ENCODE data around the gene PTGFRN.

PTGFRN gene

DNA sequence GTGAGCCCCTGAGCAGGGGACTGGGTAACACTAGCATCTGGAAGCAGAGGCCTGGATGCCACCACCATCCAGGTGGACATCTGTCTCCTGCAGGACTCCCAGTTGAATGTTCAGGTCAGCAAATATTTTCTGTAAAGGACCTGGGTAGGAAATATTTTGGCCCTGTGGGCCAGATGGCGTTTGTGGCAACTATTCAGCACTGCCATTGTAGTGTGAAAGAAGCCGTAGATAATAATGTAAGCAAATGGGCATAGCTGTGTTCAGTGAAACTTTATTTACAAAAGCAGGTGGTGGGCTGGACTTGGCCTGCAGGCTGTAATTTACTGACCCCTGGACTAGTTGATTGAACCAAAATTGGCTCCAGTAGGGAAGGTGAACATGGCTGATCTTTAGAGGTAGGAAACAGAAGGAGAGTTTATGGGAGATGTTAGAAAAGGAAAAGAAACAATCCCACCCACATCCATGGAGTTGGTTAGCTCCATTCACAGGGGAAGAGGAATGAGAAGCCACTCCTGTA is 71.9 kb downstream of the PTGFRN start:
- no peak overlapping the region for H3K14ac ChIP-seq (ENCODE audit: low read length)
- no peak overlapping the region for H2BK15ac ChIP-seq (ENCODE audit: low read length)
- H3K18ac ChIP-seq (ENCODE audit: low read length): no peak overlapping the region
- no peaks in the 10 kb centered on the region for H3K4me1 ChIP-seq (ENCODE audit: control insufficient read depth in 2 of 2, insufficient read depth in 1 of 2, low read depth in 1 of 2, low read length in 2 of 2)
- H3K4ac ChIP-seq (ENCODE audit: low read length): no peak overlapping the region
- no peak overlapping the region for H3K4me3 ChIP-seq (ENCODE audit: low read length in 2 of 2)
- no peak overlapping the region for H4K8ac ChIP-seq (ENCODE audit: low read depth, low read length)
- no peak overlapping the region for H2AFZ ChIP-seq (ENCODE audit: low read length)
- DNase-seq (ENCODE audit: low spot score): no peak
- H3K9me3 ChIP-seq (replicated peaks in 1 of 2; ENCODE audit: control insufficient read depth in 2 of 2, insufficient read depth in 1 of 2, low read depth in 1 of 2, low read length in 2 of 2): no peaks in the 10 kb centered on the region
- H2BK120ac ChIP-seq (ENCODE audit: low read depth, low read length): no peak overlapping the region
- no peak overlapping the region for H4K91ac ChIP-seq (ENCODE audit: low read depth, low read length, poor library complexity)
- no peaks in the 10 kb centered on the region for H3K79me1 ChIP-seq (ENCODE audit: low read depth, low read length)
- no peak overlapping the region for H3K27ac ChIP-seq (replicated peaks; ENCODE audit: low read length)
- no peak overlapping the region for H3K4me2 ChIP-seq (ENCODE audit: insufficient read depth, low read length, poor library complexity, severe bottlenecking)
- H3K23ac ChIP-seq (ENCODE audit: low read depth, low read length, poor library complexity): no peak overlapping the region
- peaks cover 2 to 26% of the 10 kb centered on the region in 2 donors for H3K36me3 ChIP-seq (replicated peaks in 1 of 2; ENCODE audit: control insufficient read depth in 2 of 2, insufficient read depth in 2 of 2, low read length in 2 of 2)
- no peaks in the 10 kb centered on the region for H3K27me3 ChIP-seq (ENCODE audit: control insufficient read depth in 3 of 3, insufficient read depth in 3 of 3, low read depth in 1 of 3, low read length in 3 of 3)
- no peak overlapping the region for H2BK5ac ChIP-seq (ENCODE audit: low read length)
- no peak overlapping the region for H3K9ac ChIP-seq (ENCODE audit: low read depth, low read length, poor library complexity)
- H2BK12ac ChIP-seq (ENCODE audit: low read length): no peak overlapping the region
- H2AK5ac ChIP-seq (ENCODE audit: low read depth, low read length): no peak overlapping the region
- WGBS, 2 donors (ENCODE audit: extremely low coverage in 2 of 2, insufficient read length in 2 of 2, insufficient replicate concordance in 1 of 2): no CpG with 5 or more reads among the region's 2 CpGs

DNA sequence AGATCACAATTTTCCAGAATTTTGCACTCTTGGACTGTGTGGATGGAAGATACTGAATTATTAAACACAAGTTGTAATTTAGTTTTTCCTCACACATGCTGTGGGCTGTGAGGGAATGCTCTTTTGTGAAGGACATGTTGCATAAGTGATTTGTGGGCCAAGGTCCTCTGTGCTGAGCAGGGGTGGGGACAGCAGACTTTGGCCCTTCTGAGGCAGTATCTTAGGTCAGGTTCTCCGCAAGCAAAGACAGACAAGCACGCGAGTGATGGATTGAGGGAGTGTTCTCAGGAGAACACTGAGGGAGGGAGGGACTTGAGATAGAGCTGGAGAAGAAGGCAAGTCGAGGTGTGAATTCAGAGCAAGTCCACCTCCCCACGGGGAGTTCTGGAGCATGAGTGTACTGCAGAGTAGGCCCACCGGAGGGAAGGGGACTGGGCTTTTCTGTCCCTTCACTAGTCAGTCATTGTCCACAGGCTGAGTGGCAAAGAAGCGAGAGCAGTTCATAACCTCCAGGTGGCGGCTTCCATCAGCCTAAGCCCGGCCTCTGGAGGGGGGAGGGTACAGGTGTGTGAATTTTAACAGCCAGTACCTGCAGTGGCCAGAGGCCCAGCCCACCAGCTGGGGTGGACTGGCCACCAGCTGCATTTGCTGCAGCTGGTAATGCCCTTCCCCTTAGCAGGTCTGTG is 72.7 kb downstream of the PTGFRN start:
- Histone ChIP-seq H3K27me3 (ENCODE audit: control insufficient read depth in 3 of 3, insufficient read depth in 3 of 3, low read depth in 1 of 3, low read length in 3 of 3) (no peaks in the 10 kb centered on the region), H2AK5ac (ENCODE audit: low read depth, low read length) (no peak overlapping the region)

DNA sequence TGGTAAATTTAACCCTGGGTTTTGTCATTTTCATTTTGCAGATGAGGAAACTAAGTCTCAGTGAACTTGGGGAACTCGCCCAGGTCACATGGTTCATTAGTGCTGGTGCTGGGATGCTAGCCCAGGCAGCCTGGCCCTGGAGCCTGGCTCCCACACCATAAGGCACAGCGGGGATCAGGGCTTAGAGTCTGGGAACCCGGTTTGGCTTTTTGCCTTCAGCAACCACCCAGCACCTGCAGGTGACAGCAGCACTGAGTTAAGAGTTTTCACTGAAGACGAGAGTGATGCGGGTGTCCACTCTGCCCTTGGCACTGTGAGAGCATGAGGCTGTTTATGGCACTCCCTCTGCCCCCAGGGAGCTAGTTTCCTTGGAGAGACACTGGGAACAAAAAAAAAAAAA is 73.4 kb downstream of the PTGFRN start:
- H2BK5ac ChIP-seq (ENCODE audit: low read length): no peak overlapping the region
- H2AFZ ChIP-seq (ENCODE audit: low read length): no peak overlapping the region
- H3K36me3 ChIP-seq (replicated peaks in 1 of 2; ENCODE audit: control insufficient read depth in 2 of 2, insufficient read depth in 2 of 2, low read length in 2 of 2): peaks cover 2 to 41% of the 10 kb centered on the region in 2 donors
- no peak overlapping the region for H4K8ac ChIP-seq (ENCODE audit: low read depth, low read length)
- no peak overlapping the region for H2AK5ac ChIP-seq (ENCODE audit: low read depth, low read length)
- H3K9me3 ChIP-seq (replicated peaks in 1 of 2; ENCODE audit: control insufficient read depth in 2 of 2, insufficient read depth in 1 of 2, low read depth in 1 of 2, low read length in 2 of 2): no peaks in the 10 kb centered on the region
- no peak overlapping the region for H2BK12ac ChIP-seq (ENCODE audit: low read length)
- no peak overlapping the region for H3K9ac ChIP-seq (ENCODE audit: low read depth, low read length, poor library complexity)
- H4K91ac ChIP-seq (ENCODE audit: low read depth, low read length, poor library complexity): no peak overlapping the region
- no peak overlapping the region for H3K4me3 ChIP-seq (ENCODE audit: low read length in 2 of 2)
- no peak overlapping the region for H3K23ac ChIP-seq (ENCODE audit: low read depth, low read length, poor library complexity)
- WGBS, 2 donors (ENCODE audit: extremely low coverage in 2 of 2, insufficient read length in 2 of 2, insufficient replicate concordance in 1 of 2): no CpG with 5 or more reads among the region's 5 CpGs
- H3K18ac ChIP-seq (ENCODE audit: low read length): no peak overlapping the region
- no peak overlapping the region for H3K27ac ChIP-seq (replicated peaks; ENCODE audit: low read length)
- H2BK120ac ChIP-seq (ENCODE audit: low read depth, low read length): no peak overlapping the region
- no peaks in the 10 kb centered on the region for H3K27me3 ChIP-seq (ENCODE audit: control insufficient read depth in 3 of 3, insufficient read depth in 3 of 3, low read depth in 1 of 3, low read length in 3 of 3)
- H3K4me2 ChIP-seq (ENCODE audit: insufficient read depth, low read length, poor library complexity, severe bottlenecking): no peak overlapping the region
- DNase-seq (ENCODE audit: low spot score): no peak
- no peak overlapping the region for H2BK15ac ChIP-seq (ENCODE audit: low read length)
- peaks cover 0 to 4% of the 10 kb centered on the region in 2 donors for H3K4me1 ChIP-seq (ENCODE audit: control insufficient read depth in 2 of 2, insufficient read depth in 1 of 2, low read depth in 1 of 2, low read length in 2 of 2)
- H3K79me1 ChIP-seq (ENCODE audit: low read depth, low read length): no peaks in the 10 kb centered on the region
- no peak overlapping the region for H3K4ac ChIP-seq (ENCODE audit: low read length)
- no peak overlapping the region for H3K14ac ChIP-seq (ENCODE audit: low read length)

More for the DNA sequence above, 72.7 kb downstream of the PTGFRN start:
- Histone ChIP-seq H3K18ac (ENCODE audit: low read length) (no peak overlapping the region), H3K9me3 (replicated peaks in 1 of 2; ENCODE audit: control insufficient read depth in 2 of 2, insufficient read depth in 1 of 2, low read depth in 1 of 2, low read length in 2 of 2) (no peaks in the 10 kb centered on the region), H3K4me3 (ENCODE audit: low read length in 2 of 2) (no peak overlapping the region), H3K4me2 (ENCODE audit: insufficient read depth, low read length, poor library complexity, severe bottlenecking) (no peak overlapping the region), H3K27ac (replicated peaks; ENCODE audit: low read length) (no peak overlapping the region), H2BK12ac (ENCODE audit: low read length) (no peak overlapping the region), H2BK120ac (ENCODE audit: low read depth, low read length) (no peak overlapping the region), H4K8ac (ENCODE audit: low read depth, low read length) (no peak overlapping the region), H2BK5ac (ENCODE audit: low read length) (no peak overlapping the region), H3K4me1 (ENCODE audit: control insufficient read depth in 2 of 2, insufficient read depth in 1 of 2, low read depth in 1 of 2, low read length in 2 of 2) (no peaks in the 10 kb centered on the region), H2BK15ac (ENCODE audit: low read length) (no peak overlapping the region), H3K14ac (ENCODE audit: low read length) (no peak overlapping the region), H3K36me3 (replicated peaks in 1 of 2; ENCODE audit: control insufficient read depth in 2 of 2, insufficient read depth in 2 of 2, low read length in 2 of 2) (peaks cover 2 to 35% of the 10 kb centered on the region in 2 donors), H4K91ac (ENCODE audit: low read depth, low read length, poor library complexity) (no peak overlapping the region), H3K79me1 (ENCODE audit: low read depth, low read length) (no peaks in the 10 kb centered on the region), H2AFZ (ENCODE audit: low read length) (no peak overlapping the region), H3K23ac (ENCODE audit: low read depth, low read length, poor library complexity) (no peak overlapping the region), H3K4ac (ENCODE audit: low read length) (no peak overlapping the region), H3K9ac (ENCODE audit: low read depth, low read length, poor library complexity) (peak overlapping the region; percentile 57)
- WGBS, 2 donors (ENCODE audit: extremely low coverage in 2 of 2, insufficient read length in 2 of 2, insufficient replicate concordance in 1 of 2): no CpG with 5 or more reads among the region's 9 CpGs
- DNase-seq (ENCODE audit: low spot score): no peak

DNA sequence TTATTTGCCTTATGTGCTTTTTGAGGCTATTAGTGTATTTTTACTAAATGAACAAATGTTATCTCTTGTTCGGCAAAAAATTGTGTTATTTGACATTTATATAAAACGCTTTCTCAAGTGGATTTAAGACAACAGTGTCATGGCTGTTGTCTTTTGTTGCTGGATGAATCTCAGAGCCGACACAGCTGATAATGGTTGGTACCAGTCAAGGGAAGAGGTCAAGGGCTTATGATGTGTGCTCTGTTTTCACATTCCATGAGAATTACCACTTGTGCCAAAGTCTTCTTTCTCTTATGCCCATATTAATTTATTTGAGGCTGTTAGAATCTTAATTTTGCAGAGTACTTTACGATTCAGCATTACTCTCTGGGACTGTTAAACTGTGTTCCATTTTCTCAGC is 74.0 kb downstream of the PTGFRN start:
- H2BK15ac ChIP-seq (ENCODE audit: low read length): no peak overlapping the region
- no peak overlapping the region for H2BK120ac ChIP-seq (ENCODE audit: low read depth, low read length)
- H3K14ac ChIP-seq (ENCODE audit: low read length): no peak overlapping the region
- H3K36me3 ChIP-seq (replicated peaks in 1 of 2; ENCODE audit: control insufficient read depth in 2 of 2, insufficient read depth in 2 of 2, low read length in 2 of 2): peaks cover 2 to 41% of the 10 kb centered on the region in 2 donors
- no peak overlapping the region for H3K18ac ChIP-seq (ENCODE audit: low read length)
- H3K4me2 ChIP-seq (ENCODE audit: insufficient read depth, low read length, poor library complexity, severe bottlenecking): no peak overlapping the region
- no peak overlapping the region for H3K27ac ChIP-seq (replicated peaks; ENCODE audit: low read length)
- H3K4me1 ChIP-seq (ENCODE audit: control insufficient read depth in 2 of 2, insufficient read depth in 1 of 2, low read depth in 1 of 2, low read length in 2 of 2): peaks cover 0 to 4% of the 10 kb centered on the region in 2 donors
- no peak overlapping the region for H2AFZ ChIP-seq (ENCODE audit: low read length)
- H3K4me3 ChIP-seq (ENCODE audit: low read length in 2 of 2): no peak overlapping the region
- H3K23ac ChIP-seq (ENCODE audit: low read depth, low read length, poor library complexity): no peak overlapping the region
- H3K9ac ChIP-seq (ENCODE audit: low read depth, low read length, poor library complexity): no peak overlapping the region
- no CpG with 5 or more reads among the region's 4 CpGs for WGBS, 2 donors (ENCODE audit: extremely low coverage in 2 of 2, insufficient read length in 2 of 2, insufficient replicate concordance in 1 of 2)
- H3K79me1 ChIP-seq (ENCODE audit: low read depth, low read length): no peaks in the 10 kb centered on the region
- H2BK5ac ChIP-seq (ENCODE audit: low read length): no peak overlapping the region
- H3K27me3 ChIP-seq (ENCODE audit: control insufficient read depth in 3 of 3, insufficient read depth in 3 of 3, low read depth in 1 of 3, low read length in 3 of 3): no peaks in the 10 kb centered on the region
- H3K4ac ChIP-seq (ENCODE audit: low read length): no peak overlapping the region
- H2BK12ac ChIP-seq (ENCODE audit: low read length): no peak overlapping the region
- H2AK5ac ChIP-seq (ENCODE audit: low read depth, low read length): no peak overlapping the region
- DNase-seq (ENCODE audit: low spot score): no peak
- no peaks in the 10 kb centered on the region for H3K9me3 ChIP-seq (replicated peaks in 1 of 2; ENCODE audit: control insufficient read depth in 2 of 2, insufficient read depth in 1 of 2, low read depth in 1 of 2, low read length in 2 of 2)
- H4K91ac ChIP-seq (ENCODE audit: low read depth, low read length, poor library complexity): no peak overlapping the region
- H4K8ac ChIP-seq (ENCODE audit: low read depth, low read length): no peak overlapping the region

Measured in neuronal stem cell (in vitro differentiated cells).